ENCODE measurements around the gene CIB2. TPM values are rescaled to one million over a fixed set of nuclear protein-coding genes. Genes with fewer than 3 reads are reported as not detected.
A peak's percentile ranks its signal among the peaks of the same experiment; 100 is the strongest.
"Not testable (repeated sequence)": the region's sequence is repeated elsewhere in the genome, so short reads cannot be mapped to it uniquely, and the experiment has no call there.

CIB2 gene
- total RNA-seq, 2 donors from 2014 or later, result 6.8 to 14.6 TPM

- TF ChIP-seq, protein P1, sequence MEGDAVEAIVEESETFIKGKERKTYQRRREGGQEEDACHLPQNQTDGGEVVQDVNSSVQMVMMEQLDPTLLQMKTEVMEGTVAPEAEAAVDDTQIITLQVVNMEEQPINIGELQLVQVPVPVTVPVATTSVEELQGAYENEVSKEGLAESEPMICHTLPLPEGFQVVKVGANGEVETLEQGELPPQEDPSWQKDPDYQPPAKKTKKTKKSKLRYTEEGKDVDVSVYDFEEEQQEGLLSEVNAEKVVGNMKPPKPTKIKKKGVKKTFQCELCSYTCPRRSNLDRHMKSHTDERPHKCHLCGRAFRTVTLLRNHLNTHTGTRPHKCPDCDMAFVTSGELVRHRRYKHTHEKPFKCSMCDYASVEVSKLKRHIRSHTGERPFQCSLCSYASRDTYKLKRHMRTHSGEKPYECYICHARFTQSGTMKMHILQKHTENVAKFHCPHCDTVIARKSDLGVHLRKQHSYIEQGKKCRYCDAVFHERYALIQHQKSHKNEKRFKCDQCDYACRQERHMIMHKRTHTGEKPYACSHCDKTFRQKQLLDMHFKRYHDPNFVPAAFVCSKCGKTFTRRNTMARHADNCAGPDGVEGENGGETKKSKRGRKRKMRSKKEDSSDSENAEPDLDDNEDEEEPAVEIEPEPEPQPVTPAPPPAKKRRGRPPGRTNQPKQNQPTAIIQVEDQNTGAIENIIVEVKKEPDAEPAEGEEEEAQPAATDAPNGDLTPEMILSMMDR (IDR thresholded peaks at IDR 0.05), result no peak
- Histone ChIP-seq H3K27ac (no peak overlapping the region), H3K4me3 (no peak overlapping the region), H3K27me3 (no peaks in the 10 kb centered on the region), H3K4me1 (no peaks in the 10 kb centered on the region), H3K9ac (ENCODE audit: low read depth in 2 of 2, low read length in 2 of 2) (no peak overlapping the region), H3K9me3 (no peaks in the 10 kb centered on the region), H3K36me3 (no peaks in the 10 kb centered on the region)
- DNase-seq, result no peak
- intact Hi-C loops (cut with DNase I), result no loop called here
These were observed 25.4 kb upstream of the CIB2 start for GRCh38 chr15:78156653-78157052.

DNA sequence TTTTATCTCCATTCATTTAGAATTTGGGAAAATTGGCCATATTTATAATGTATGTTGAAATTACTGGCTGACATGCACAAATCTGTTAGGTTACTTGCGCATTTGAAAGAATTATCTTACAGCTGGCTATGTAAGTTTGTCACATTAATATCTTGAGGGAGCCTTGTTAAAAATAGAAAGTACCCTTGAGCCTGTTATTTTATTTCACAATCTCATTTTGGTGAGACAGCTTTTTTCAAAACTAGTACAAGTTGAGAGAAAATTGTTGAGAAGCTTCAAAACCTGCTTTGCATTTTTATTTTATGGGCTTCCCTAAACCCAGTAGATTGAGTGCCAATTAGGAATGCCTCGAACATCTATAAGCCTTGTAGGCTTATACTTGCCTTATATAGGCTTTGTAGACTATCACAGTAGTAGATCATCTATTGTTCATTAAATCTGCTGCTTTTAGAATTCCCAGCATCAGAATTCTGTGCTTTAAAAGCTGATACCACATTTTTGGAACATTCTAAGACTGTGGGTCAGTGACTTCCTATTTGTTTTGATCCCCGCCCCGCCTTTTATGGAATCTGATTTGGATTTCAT, 24.2 kb upstream of the CIB2 start:
- intact Hi-C loops (cut with DNase I), result no loop called here
- Histone ChIP-seq H3K27me3 (no peaks in the 10 kb centered on the region), H3K4me1 (no peaks in the 10 kb centered on the region), H3K9me3 (no peaks in the 10 kb centered on the region), H3K36me3 (no peaks in the 10 kb centered on the region), H3K4me3 (no peak overlapping the region), H3K9ac (ENCODE audit: low read depth in 2 of 2, low read length in 2 of 2) (no peak overlapping the region), H3K27ac (peak overlapping the region; percentile 12)
- no peak for DNase-seq
- TF ChIP-seq, protein P1 (IDR thresholded peaks at IDR 0.05), result no peak

GRCh38 chr15:78154955-78155354, 23.7 kb upstream of the CIB2 start:
- no peaks in the 10 kb centered on the region for H3K36me3 ChIP-seq
- TF ChIP-seq, protein P1 (IDR thresholded peaks at IDR 0.05), result no peak
- H3K27ac ChIP-seq, result no peak overlapping the region

DNA sequence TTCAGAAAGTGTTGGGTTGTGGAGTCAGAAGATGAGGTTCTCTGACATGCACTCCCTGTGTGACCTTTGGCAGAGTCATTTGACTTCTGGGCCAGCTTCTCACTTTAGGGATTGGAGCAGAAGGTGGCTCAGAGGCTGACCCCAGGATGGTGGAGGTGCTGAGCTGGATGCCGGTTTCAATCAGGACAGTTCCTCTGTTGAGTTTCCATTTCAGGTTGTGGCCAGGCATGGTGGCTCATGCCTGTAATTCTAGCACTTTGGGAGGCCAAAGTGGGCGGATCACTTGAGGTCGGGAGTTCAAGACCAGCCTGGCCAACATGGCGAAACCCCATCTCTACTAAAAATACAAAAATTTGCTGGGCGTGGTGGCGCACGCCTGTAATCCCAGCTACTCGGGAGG, 19.8 kb upstream of the CIB2 start:
- H3K36me3 ChIP-seq; DNase-seq; intact Hi-C loops (cut with DNase I); H3K4me1 ChIP-seq; H3K27me3 ChIP-seq; H3K4me3 ChIP-seq; H3K27ac ChIP-seq; H3K9me3 ChIP-seq: not testable (repeated sequence)
- H3K9ac ChIP-seq (ENCODE audit: low read depth in 2 of 2, low read length in 2 of 2), result peak overlapping the region in 1 of 2 donors; percentile 63

More at GRCh38 chr15:78154955-78155354, 23.7 kb upstream of the CIB2 start:
- no peak overlapping the region for H3K9ac ChIP-seq (ENCODE audit: low read depth in 2 of 2, low read length in 2 of 2)
- peaks cover 2% of the 10 kb centered on the region for H3K4me1 ChIP-seq
- no peaks in the 10 kb centered on the region for H3K9me3 ChIP-seq
- no peak for DNase-seq
- H3K4me3 ChIP-seq, result no peak overlapping the region
- no peaks in the 10 kb centered on the region for H3K27me3 ChIP-seq
- intact Hi-C loops (cut with DNase I), result no loop called here

- DNase-seq, result peak; percentile 55
- H3K27ac ChIP-seq, result peak overlapping the region; percentile 83
- H3K9ac ChIP-seq (ENCODE audit: low read depth in 2 of 2, low read length in 2 of 2), result peak overlapping the region; percentile 92 to 98
- no peaks in the 10 kb centered on the region for H3K27me3 ChIP-seq
- no peaks in the 10 kb centered on the region for H3K36me3 ChIP-seq
- TF ChIP-seq, protein P1 (IDR thresholded peaks at IDR 0.05), result no peak
- peak overlapping the region; percentile 94 for H3K4me3 ChIP-seq
- intact Hi-C loops (cut with DNase I), result no loop called here
- no peaks in the 10 kb centered on the region for H3K9me3 ChIP-seq
- H3K4me1 ChIP-seq, result peaks cover 6% of the 10 kb centered on the region
These were observed 18.8 kb upstream of the CIB2 start for GRCh38 chr15:78149805-78150751.

Measured in colonic mucosa (tissue), 4 donors.